ELR (cell line): ENCODE measurements around the gene EDARADD.

Experiments used
- DNase-seq: peaks from one replicate; pipeline ENCODE4 v3.0.0-alpha.2; 2015; ENCODE audit warnings: low read depth

The EDARADD gene

GRCh38 chr1:236394879-236395229 is 768 bp downstream of the EDARADD start:
- DNase-seq = peak; percentile 38

GRCh38 chr1:236395230-236395946 is 1.3 kb downstream of the EDARADD start:
- peak; percentile 48 for DNase-seq

- DNase-seq = no peak
These were observed 2.0 kb downstream of the EDARADD start for GRCh38 chr1:236395947-236396664.

GRCh38 chr1:236396665-236397043 is 2.6 kb downstream of the EDARADD start:
- no peak for DNase-seq

- DNase-seq = no peak
These were observed 3.2 kb downstream of the EDARADD start for GRCh38 chr1:236397173-236397759.

GRCh38 chr1:236398538-236398937 is 4.5 kb downstream of the EDARADD start:
- no peak for DNase-seq

GRCh38 chr1:236400061-236400603 is 6.0 kb downstream of the EDARADD start:
- DNase-seq = no peak

GRCh38 chr1:236401698-236402097 is 7.6 kb downstream of the EDARADD start:
- no peak for DNase-seq

GRCh38 chr1:236403905-236404696 is 10.0 kb downstream of the EDARADD start:
- no peak for DNase-seq

- DNase-seq = no peak
These were observed 13.0 kb downstream of the EDARADD start for GRCh38 chr1:236407059-236407458.

GRCh38 chr1:236413688-236414087 is 19.6 kb downstream of the EDARADD start:
- no peak for DNase-seq

GRCh38 chr1:236416165-236416564 is 22.1 kb downstream of the EDARADD start:
- no peak for DNase-seq

GRCh38 chr1:236417336-236417735 is 23.2 kb downstream of the EDARADD start:
- DNase-seq = no peak

- DNase-seq = no peak
These were observed 25.4 kb downstream of the EDARADD start for GRCh38 chr1:236419502-236419901.

- DNase-seq = peak; percentile 83
These were observed 26.9 kb downstream of the EDARADD start for GRCh38 chr1:236421022-236421421.

GRCh38 chr1:236421850-236422516 is 27.9 kb downstream of the EDARADD start:
- DNase-seq = no peak

GRCh38 chr1:236422517-236422876 is 28.4 kb downstream of the EDARADD start:
- DNase-seq = no peak

- peak; percentile 13 for DNase-seq
These were observed 31.1 kb downstream of the EDARADD start for GRCh38 chr1:236425031-236425663.

- no peak for DNase-seq
These were observed 32.1 kb downstream of the EDARADD start for GRCh38 chr1:236426215-236426614.

- no peak for DNase-seq
These were observed 35.7 kb downstream of the EDARADD start for GRCh38 chr1:236429715-236430274.

GRCh38 chr1:236433819-236434315 is 39.8 kb downstream of the EDARADD start:
- DNase-seq = no peak
